ENCODE results near the gene MLXIP. TPM values are rescaled to one million over a fixed set of nuclear protein-coding genes. Genes with fewer than 3 reads are reported as not detected.
A peak's percentile ranks its signal among the peaks of the same experiment; 100 is the strongest.

Gene MLXIP
- total and polyA plus RNA-seq, 4 donors = 29.1 to 58.8 (median 38.8) TPM

GRCh38 chr12:122086116-122086515 is 7.6 kb downstream of the MLXIP start:
- no peaks in the 10 kb centered on the region for H3K27me3 ChIP-seq (ENCODE audit: control insufficient read depth in 3 of 3, insufficient read depth in 3 of 3, low read length in 2 of 3)
- H3K9me3 ChIP-seq (ENCODE audit: control insufficient read depth in 4 of 4, insufficient read depth in 3 of 4, low read length in 3 of 4) = no peaks in the 10 kb centered on the region
- DNase-seq (no peak), ATAC-seq (ENCODE audit: insufficient read depth, low FRiP score) (no peak)
- H3K27ac ChIP-seq (ENCODE audit: low read depth in 1 of 2, low read length in 1 of 2) = no peak overlapping the region
- peaks cover 20 to 76% (median 29%) of the 10 kb centered on the region in 5 donors for H3K4me1 ChIP-seq (ENCODE audit: control insufficient read depth in 5 of 5, insufficient read depth in 5 of 5, low read length in 5 of 5)
- 82 to 87% methylated on average over 8 of the region's 8 CpGs for WGBS, 2 donors
- H3K36me3 ChIP-seq (ENCODE audit: control insufficient read depth in 4 of 4, insufficient read depth in 4 of 4, low read length in 4 of 4) = peaks cover 0 to 32% (median 24%) of the 10 kb centered on the region in 4 donors
- no peak overlapping the region for H3K4me3 ChIP-seq
- TF ChIP-seq, protein P1, sequence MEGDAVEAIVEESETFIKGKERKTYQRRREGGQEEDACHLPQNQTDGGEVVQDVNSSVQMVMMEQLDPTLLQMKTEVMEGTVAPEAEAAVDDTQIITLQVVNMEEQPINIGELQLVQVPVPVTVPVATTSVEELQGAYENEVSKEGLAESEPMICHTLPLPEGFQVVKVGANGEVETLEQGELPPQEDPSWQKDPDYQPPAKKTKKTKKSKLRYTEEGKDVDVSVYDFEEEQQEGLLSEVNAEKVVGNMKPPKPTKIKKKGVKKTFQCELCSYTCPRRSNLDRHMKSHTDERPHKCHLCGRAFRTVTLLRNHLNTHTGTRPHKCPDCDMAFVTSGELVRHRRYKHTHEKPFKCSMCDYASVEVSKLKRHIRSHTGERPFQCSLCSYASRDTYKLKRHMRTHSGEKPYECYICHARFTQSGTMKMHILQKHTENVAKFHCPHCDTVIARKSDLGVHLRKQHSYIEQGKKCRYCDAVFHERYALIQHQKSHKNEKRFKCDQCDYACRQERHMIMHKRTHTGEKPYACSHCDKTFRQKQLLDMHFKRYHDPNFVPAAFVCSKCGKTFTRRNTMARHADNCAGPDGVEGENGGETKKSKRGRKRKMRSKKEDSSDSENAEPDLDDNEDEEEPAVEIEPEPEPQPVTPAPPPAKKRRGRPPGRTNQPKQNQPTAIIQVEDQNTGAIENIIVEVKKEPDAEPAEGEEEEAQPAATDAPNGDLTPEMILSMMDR (IDR thresholded peaks at IDR 0.05; ENCODE audit: control extremely low read depth, extremely low read depth) = no peak
- H3K9ac ChIP-seq (ENCODE audit: insufficient read depth in 1 of 2, low read length in 2 of 2) = no peak overlapping the region

DNA sequence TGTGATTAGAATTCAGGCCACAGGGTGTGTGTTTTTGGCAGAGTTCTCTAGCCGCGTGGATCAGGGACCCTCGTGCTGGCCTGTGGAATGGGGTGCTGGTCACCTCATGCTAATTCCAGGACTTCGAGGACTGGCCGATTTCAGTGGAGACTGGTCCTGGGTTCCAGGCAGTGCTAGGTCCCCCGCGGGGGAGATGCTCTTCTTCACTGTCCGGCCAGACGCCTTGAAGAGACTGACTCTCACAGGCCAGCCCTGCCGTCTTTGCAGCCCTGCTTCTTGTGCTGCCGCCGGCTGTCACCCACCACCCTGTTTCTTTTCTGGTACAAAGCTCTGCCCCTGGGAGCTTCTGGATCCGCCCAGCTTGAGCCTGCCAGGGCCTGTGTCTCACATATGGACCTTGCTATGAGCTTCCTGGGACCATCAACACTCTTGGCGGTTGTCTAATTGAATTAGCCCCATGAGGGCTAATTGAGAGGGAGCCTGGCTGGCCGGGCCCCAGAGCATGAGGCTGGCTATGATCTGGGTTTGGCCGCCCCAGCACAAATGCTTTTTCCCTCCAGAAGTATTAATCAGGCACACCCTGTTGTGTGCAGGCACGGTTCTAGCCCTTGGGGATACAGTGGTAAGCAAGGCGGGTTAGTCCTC is 8.2 kb downstream of the MLXIP start:
- H3K27me3 ChIP-seq (ENCODE audit: control insufficient read depth in 3 of 3, insufficient read depth in 3 of 3, low read length in 2 of 3) = no peaks in the 10 kb centered on the region
- no peak for DNase-seq
- no peak overlapping the region for H3K4me3 ChIP-seq
- H3K36me3 ChIP-seq (ENCODE audit: control insufficient read depth in 4 of 4, insufficient read depth in 4 of 4, low read length in 4 of 4) = peaks cover 0 to 32% (median 24%) of the 10 kb centered on the region in 4 donors
- no peaks in the 10 kb centered on the region for H3K9me3 ChIP-seq (ENCODE audit: control insufficient read depth in 4 of 4, insufficient read depth in 3 of 4, low read length in 3 of 4)
- TF ChIP-seq, protein P1 (IDR thresholded peaks at IDR 0.05; ENCODE audit: control extremely low read depth, extremely low read depth) = no peak
- ATAC-seq (ENCODE audit: insufficient read depth, low FRiP score) = no peak
- H3K9ac ChIP-seq (ENCODE audit: insufficient read depth in 1 of 2, low read length in 2 of 2) = no peak overlapping the region
- WGBS, 2 donors = 89 to 90% methylated on average over 18 of the region's 18 CpGs
- H3K4me1 ChIP-seq (ENCODE audit: control insufficient read depth in 5 of 5, insufficient read depth in 5 of 5, low read length in 5 of 5) = peaks cover 20 to 76% (median 24%) of the 10 kb centered on the region in 5 donors
- no peak overlapping the region for H3K27ac ChIP-seq (ENCODE audit: low read depth in 1 of 2, low read length in 1 of 2)

DNA sequence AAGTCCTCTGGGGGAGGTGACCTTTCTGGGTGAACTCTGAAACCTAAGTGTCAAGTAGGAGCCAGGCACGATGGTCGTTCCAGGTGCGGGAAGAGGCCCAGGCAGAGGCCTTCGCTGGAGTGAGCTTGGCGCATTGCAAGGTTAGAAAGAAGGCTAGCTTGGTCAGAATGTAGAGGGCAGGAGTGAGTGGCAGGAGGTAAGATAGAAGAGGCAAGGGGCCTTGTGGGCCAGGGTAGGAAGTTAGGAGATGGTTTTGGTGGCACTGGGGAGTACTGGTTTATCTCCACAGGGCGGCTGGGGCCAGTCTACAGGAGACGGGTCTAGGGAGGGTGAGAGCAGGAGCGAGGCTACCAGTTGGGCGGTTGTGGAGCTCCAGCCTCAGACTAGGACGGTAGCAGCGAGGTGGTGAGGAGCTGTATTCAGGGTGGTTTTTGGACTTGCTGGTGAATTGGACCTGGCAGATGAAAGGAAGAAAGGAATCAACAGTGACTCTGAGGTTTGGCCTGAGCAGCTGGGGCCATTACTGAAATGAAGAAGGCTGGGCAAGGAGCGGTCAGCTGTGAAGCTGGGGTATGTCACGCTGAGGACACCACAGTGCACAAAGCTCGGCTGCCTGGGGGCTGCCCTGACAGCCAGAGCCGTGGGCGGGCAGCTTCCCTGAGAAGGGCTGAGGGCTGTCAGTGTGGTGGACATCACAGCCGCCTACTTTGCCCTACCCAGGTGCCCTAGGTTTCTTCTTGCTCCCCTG is 9.0 kb downstream of the MLXIP start:
- H3K27ac ChIP-seq (ENCODE audit: low read depth in 1 of 2, low read length in 1 of 2) = peak overlapping the region; percentile 58 to 62
- ATAC-seq (ENCODE audit: insufficient read depth, low FRiP score) (no peak), DNase-seq (no peak)
- H3K4me1 ChIP-seq (ENCODE audit: control insufficient read depth in 5 of 5, insufficient read depth in 5 of 5, low read length in 5 of 5) = peaks cover 16 to 71% (median 24%) of the 10 kb centered on the region in 5 donors
- H3K36me3 ChIP-seq (ENCODE audit: control insufficient read depth in 4 of 4, insufficient read depth in 4 of 4, low read length in 4 of 4) = peaks cover 0 to 32% (median 24%) of the 10 kb centered on the region in 4 donors
- 81 to 90% methylated on average over 17 of the region's 17 CpGs for WGBS, 2 donors
- no peak overlapping the region for H3K9ac ChIP-seq (ENCODE audit: insufficient read depth in 1 of 2, low read length in 2 of 2)
- no peak overlapping the region for H3K4me3 ChIP-seq
- H3K27me3 ChIP-seq (ENCODE audit: control insufficient read depth in 3 of 3, insufficient read depth in 3 of 3, low read length in 2 of 3) = no peaks in the 10 kb centered on the region
- TF ChIP-seq, protein P1 (IDR thresholded peaks at IDR 0.05; ENCODE audit: control extremely low read depth, extremely low read depth) = no peak
- H3K9me3 ChIP-seq (ENCODE audit: control insufficient read depth in 4 of 4, insufficient read depth in 3 of 4, low read length in 3 of 4) = no peaks in the 10 kb centered on the region

Data from lung (tissue), 12 donors.